Fibroblast of skin of left biceps (primary cell): ENCODE measurements around the gene MGAT5B.
"Not testable (repeated sequence)": the region's sequence is repeated elsewhere in the genome, so short reads cannot be mapped to it uniquely, and the experiment has no call there.

Experiments used
- DNase-seq, 2 experiments: peaks; one replicate each; pipeline ENCODE4 v3.0.0-alpha.2; 2013; ENCODE audit warnings: low read depth in 2 of 2

MGAT5B gene

DNA sequence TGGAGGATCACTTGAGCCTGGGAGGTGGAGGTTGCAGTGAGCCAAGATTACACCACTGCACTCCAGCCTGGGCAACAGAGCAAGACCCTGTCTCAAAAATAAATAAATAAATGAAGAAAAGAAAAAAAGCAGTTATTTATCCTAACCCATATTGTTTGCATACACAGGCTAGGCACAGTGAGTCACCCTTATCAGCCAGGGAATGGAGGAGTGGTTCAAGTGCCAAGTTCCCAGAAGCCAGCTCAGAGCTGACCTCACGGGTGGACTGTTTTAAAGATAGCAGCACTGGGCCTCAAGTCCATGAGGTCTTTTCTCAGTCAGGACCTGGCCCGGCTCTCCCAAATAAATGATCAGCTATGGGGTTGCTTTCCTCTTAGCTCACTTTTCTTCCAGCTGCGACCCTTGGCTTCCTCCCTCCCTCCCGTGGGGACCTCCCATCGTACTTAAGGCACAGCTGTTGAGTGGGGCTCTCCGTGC, 22.6 kb upstream of the MGAT5B start:
- DNase-seq = no peak

- DNase-seq = no peak
Observed at GRCh38 chr17:76847031-76847430, 21.2 kb upstream of the MGAT5B start.

DNA sequence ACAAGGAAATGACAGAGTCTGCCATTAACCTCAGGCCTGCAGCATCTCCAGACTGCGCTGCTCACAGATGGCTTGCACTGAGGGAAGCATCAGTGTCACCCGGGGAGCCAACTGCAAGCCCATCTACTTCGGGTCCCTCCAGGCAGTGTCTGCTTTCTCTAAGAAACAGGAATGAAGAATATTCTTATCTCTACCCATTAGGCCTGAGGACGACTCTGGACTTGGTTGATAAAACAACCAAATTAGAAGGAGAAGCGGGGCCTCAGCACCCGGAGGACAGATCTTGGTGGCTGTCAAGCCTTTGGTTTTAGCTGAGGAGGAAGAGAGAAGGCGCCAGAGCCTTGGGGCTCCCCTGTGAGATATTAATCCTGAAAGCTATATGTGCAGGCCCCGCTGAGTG, 19.5 kb upstream of the MGAT5B start:
- no peak for DNase-seq

DNA sequence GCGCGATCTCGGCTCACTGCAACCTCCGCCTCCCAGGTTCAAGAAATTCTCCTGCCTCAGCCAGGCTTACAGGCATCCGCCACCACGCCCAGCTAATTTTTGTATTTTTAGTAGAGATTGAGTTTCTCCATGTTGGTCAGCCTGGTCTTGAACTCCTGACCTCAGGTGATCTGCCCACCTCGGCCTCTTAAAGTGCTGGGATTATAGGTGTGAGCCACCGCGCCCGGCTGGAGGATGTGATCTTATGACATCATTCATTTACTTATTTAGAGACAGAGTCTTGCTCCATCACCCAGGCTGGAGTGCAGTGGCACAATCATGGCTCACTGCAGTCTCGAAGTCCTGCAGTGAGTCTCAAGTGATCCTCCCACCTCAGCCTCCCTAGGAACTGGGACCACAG, 19.0 kb upstream of the MGAT5B start:
- DNase-seq = not testable (repeated sequence)

- no peak for DNase-seq
Observed at GRCh38 chr17:76852843-76853242, 15.4 kb upstream of the MGAT5B start.

DNA sequence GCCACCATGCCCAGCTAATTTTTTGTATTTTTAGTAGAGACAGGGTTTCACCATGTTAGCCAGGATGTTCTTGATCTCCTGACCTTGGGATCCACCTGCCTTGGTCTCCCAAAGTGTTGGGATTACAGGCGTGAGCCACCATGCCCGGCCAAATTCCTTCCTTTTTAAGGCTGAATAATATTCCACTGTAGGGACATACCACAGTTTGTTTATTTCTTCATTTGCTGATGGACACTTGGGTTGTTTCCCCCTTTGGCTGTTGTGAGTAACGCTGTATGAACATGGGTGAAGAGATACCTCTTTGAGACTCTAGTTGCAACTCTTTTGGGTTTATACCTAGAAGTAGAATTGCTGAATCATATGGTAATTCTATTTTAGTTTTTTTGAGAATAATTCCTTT, 13.1 kb upstream of the MGAT5B start:
- no peak for DNase-seq

DNA sequence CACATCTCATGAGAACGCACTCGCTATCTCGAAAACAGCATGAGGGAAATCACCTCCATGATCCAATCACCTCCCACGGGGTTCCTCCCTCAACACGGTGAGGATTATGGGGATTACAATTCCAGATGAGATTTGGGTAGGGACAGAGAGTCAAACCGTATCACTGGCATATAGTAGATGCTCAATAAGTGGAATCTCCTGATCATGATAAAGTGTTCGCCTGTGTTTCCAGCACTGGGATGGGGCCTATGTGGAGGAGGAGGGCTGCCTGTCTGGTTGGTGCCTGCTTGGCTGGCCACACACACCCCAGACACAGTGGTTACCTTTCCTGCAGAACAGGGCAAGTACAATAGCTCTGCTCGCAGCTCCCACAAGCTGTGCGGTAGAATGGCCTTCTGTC, 6.1 kb upstream of the MGAT5B start:
- DNase-seq = no peak

DNA sequence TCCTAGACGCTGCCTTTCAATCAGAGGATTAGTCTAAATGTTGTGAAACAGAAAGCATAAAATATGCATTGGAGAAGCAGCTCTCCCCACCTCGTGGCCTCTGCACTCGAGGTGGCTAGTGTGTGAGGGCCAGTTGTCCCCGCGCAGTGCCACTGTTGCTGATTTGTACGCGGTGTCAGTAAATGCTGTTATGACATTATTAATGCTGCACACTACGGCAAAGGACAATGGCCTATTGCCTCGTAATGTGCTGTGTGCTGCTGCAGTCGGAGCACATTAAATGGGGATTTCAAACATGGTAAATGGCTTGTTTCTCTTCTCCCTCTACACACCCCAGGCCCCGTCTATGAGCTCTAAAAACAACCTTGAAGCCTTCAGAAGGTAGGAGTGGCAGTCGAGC, 5.7 kb upstream of the MGAT5B start:
- no peak for DNase-seq

DNA sequence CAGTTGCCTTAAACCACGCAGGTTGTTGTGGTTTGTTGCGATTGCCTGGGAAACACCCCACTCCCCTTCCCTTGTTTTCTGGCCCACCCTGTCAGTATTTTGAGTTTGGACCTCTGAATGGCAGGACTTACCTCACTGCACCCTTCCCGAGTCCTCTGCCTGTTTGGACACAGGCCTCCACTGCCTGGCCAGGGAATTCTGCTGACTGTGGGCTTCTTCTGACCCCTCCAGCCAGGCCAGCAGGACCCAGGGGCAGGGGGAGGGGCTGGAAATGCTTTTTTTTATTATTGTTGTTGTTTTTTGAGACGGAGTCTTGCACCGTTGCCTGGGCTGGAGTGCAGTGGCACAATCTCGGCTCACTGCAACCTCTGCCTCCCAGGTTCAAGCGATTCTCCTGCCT, 4.2 kb upstream of the MGAT5B start:
- no peak for DNase-seq

DNA sequence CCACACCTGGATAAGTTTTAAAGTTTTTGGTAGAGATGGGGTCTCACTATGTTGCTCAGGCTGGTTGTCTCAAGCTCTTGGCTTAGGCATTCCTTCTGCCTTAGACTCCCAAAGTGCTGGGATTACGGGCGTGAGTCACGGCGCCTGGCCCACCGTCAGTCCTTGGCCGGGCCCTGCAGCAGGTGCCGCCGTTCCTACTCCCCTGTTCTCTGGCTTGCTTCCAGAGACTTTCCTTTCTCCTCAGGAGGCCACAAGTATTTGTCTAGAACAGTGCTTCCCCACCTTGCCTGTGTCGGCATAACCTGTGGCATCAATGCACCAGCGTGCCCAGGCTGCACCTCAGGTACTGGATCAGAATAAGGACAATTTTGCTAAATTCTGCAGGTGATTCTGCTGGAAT, 3.0 kb upstream of the MGAT5B start:
- DNase-seq = no peak

GRCh38 chr17:76866203-76866602, 2.0 kb upstream of the MGAT5B start:
- DNase-seq = no peak

DNA sequence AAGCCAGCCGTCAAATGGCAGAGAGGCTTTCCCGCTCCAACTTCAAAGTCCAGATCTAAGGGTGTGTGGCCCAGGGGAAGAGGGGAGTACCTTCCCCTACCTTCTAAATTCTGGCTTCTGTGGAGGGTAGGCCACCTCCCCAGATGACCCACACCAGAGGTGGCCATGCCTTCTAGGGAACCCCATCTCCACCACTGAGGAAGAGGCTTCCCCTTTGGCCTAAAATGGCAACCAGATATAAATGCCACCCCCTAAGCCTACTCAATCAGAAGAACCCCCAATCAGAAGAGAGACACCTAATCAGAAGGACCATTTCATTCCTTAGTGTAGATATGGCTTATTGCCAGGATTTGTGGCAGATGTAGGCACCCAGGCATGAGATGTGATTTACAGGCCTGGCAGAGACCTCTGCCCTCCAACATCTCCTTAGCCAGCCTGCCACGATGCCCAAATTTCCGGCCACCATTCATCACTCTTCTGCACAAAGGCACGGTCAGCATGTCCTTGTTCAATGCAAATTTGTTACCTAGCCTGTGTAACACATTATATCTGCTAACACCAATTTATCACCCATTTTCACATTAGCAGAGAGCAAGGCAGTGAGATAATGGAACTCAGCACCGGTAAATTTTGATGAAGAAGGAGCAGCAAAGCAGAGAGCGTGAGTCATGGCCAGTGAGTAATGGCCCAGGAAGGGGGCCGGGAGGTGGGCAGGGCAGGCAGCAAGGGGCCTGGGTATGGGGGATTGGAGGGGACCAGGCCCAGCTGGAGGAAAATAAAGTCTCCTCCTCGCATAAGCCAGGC, 1.2 kb upstream of the MGAT5B start:
- no peak for DNase-seq

DNA sequence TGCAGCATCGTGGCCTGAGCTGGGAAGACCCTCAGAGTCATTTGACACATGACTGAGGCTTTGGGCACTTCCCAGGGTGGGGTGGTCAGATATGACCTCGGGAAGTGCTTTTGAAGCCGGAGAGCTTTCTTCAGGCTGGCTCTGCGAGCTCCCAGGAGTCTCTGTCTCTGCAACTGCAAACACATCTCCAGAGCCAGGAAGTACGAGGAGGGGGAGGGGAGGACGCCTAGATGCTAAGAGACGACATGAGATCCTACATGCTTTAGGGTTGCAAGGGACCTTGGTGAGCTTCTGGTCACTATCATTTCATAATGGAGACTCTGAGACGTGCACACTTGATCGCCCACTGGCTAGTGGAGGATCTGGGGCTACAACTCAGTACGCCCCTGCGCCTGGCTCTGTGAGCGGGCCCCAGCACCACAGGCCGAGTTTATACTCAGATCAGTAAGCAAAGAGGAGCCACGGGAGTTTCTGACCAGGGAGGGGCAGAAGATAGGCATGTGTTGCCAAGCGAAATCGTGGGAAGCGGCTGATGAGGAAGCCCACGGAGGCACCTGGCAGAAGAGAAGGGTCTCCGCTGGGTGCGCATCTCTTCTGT, 527 bp upstream of the MGAT5B start:
- DNase-seq = no peak

DNA sequence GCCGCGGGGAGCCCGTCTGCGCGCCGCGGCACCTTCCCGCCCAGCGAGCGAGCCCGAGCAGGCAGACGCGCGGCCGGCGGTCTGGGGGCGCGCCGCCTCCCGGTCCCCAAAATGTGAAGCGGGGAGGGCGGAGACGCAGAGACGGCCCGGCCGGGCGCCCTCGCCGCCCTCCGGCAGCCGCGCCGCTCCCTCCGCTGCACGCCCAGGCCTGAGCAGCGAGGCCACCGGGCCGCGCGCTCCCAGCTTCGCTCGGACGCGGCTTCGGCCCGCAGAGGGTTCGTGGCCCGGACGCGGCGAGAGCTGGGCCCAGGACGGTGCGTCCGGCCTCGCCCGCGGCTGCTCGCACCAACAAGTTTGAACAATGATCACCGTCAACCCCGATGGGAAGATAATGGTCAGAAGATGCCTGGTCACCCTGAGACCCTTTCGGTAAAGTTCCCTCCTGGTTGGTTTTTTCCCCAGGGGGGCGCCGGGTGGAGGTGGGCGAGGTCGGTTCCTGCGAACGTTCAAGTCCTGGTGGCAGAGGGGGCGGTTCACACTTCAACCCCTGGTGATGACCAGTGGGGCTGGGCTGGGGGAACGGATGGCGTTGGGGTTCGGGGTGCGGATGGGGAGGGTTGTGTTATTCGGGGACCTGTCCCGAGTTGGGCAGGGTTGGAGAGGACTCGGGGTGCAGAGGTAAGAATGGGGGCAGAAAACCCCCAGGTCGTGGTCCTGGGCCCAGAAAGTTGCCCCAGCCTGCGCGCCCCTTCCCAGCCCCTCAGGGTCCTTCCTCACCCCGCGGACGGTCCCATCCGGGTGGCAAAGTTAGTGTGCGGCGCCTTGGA, 678 bp downstream of the MGAT5B start:
- DNase-seq = no peak

DNA sequence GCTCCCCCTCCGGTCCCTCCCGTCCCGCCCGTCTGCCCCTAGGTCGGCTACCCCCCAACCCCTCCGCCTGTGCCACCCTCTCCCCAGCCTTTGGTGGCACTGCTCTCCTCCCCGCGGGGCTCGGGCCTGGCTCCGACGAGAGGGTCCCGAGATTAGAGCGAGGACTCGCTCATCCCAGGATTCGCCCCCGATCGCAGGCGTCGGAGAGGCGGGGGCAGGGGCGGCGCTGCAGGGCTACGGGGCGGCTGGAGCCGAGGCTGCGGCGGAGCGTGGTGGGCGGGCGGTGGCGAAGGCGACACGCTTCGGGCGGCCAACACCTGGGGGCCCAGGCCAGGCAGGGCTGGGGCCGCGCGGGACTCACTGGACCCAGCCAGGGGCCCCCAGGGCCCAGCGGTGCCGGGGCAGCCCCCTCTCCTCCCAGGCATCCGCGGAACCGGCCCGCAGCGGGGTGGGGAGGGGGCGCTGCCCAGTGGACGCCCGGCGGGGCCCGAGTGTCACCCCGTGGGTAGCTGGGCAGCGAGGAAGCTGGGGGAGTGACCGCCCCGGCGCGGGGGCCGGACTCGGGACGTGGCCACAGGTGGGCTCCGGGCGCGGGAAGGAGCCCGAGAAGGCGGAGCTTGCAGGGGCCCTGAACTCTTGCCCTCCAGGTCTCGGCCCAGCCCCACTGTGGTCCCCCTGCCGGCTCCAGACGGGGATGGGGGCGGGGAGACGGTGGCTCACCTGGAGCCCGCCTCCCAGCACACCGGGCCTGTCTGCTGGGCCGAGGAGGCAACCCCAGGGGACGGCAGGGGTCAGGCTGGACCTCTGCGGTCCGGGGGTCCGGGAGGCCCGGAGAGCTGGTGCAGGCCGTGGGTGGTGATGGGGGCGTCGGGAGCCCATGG, 1.5 kb downstream of the MGAT5B start:
- no peak for DNase-seq

GRCh38 chr17:76870377-76870714, 2.1 kb downstream of the MGAT5B start:
- no peak for DNase-seq

- no peak for DNase-seq
Observed at GRCh38 chr17:76871668-76872067, 3.5 kb downstream of the MGAT5B start.

GRCh38 chr17:76872221-76872873, 4.1 kb downstream of the MGAT5B start:
- DNase-seq = peak; percentile 90 to 92

DNA sequence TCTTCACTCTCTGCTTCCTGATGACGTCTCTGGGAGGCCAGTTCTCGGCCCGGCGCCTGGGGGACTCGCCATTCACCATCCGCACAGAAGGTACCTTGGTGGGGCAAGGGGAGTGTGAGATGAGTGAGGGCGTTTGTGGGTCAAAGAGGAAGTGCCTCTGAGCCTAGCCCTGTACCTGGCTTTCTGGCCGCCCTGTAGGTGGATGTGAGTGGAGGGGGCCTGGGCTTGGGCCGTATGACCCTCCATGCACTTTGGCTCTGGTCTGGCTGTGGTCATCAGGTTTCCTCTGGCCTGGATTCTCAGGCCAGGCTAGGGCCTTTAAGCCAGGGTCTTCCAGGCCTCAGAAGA, 4.6 kb downstream of the MGAT5B start:
- DNase-seq = no peak

- peak; percentile 50 to 59 for DNase-seq
Observed at GRCh38 chr17:76873856-76874255, 5.7 kb downstream of the MGAT5B start.

DNA sequence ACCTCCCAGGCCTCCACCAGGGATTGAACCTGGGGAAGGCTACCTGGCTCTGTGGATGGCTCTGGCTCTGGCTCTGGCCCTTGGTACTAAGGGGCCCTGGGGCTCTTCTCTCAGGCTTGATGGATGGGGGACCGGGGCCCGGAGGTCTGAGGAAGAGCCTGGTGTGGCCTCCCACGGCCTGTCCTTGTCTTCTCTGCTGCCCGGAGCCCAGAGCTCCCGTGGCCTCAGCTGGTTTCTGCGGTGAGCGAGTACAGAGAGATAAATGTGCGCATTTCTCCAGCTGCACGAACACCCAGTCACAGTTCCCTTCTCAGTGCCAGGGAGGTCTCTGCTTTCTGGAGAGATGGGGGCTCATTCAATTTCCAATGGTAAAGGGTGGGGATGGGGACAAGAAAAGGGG, 9.2 kb downstream of the MGAT5B start:
- DNase-seq = no peak
